ENCODE measurements around the gene RHOBTB3. TPM values are rescaled to one million over a fixed set of nuclear protein-coding genes. Genes with fewer than 3 reads are reported as not detected.
A peak's percentile ranks its signal among the peaks of the same experiment; 100 is the strongest.

Gene RHOBTB3
- total RNA-seq, 6 experiments from 2014 or later = 24.1 to 49.1 (median 38.9) TPM

GRCh38 chr5:95728494-95729114 is 2.5 kb upstream of the RHOBTB3 start:
- Histone ChIP-seq H3K4me1 (peaks cover 0 to 10% (median 5%) of the 10 kb centered on the region in 4 donors), H3K9me3 (no peaks in the 10 kb centered on the region), H3K4me3 (no peak overlapping the region), H3K27me3 (no peaks in the 10 kb centered on the region), H3K36me3 (no peaks in the 10 kb centered on the region), H3K27ac (no peak overlapping the region)
- intact Hi-C loops (cut with DNase I) = no loop called here
- DNase-seq = no peak
- no peak for ATAC-seq
- 73% methylated on average over 2 of the region's 3 CpGs for WGBS (ENCODE audit: insufficient coverage, low coverage, low lambda C conversion rate, missing lambda C conversion rate)
- no peak for TF ChIP-seq POLR2A (IDR thresholded peaks at IDR 0.05)
- TF ChIP-seq, protein P1, sequence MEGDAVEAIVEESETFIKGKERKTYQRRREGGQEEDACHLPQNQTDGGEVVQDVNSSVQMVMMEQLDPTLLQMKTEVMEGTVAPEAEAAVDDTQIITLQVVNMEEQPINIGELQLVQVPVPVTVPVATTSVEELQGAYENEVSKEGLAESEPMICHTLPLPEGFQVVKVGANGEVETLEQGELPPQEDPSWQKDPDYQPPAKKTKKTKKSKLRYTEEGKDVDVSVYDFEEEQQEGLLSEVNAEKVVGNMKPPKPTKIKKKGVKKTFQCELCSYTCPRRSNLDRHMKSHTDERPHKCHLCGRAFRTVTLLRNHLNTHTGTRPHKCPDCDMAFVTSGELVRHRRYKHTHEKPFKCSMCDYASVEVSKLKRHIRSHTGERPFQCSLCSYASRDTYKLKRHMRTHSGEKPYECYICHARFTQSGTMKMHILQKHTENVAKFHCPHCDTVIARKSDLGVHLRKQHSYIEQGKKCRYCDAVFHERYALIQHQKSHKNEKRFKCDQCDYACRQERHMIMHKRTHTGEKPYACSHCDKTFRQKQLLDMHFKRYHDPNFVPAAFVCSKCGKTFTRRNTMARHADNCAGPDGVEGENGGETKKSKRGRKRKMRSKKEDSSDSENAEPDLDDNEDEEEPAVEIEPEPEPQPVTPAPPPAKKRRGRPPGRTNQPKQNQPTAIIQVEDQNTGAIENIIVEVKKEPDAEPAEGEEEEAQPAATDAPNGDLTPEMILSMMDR (IDR thresholded peaks at IDR 0.05) = no peak

- no peak for DNase-seq
- TF ChIP-seq, protein P1 (IDR thresholded peaks at IDR 0.05) = no peak
- no peak for TF ChIP-seq POLR2A (IDR thresholded peaks at IDR 0.05)
- ATAC-seq = no peak
- WGBS (ENCODE audit: insufficient coverage, low coverage, low lambda C conversion rate, missing lambda C conversion rate) = 91% methylated on average over 8 of the region's 8 CpGs
- Histone ChIP-seq H3K27me3 (no peaks in the 10 kb centered on the region), H3K36me3 (no peaks in the 10 kb centered on the region), H3K9me3 (no peaks in the 10 kb centered on the region), H3K4me1 (peaks cover 0 to 17% (median 9%) of the 10 kb centered on the region in 4 donors), H3K4me3 (no peak overlapping the region), H3K27ac (no peak overlapping the region)
- intact Hi-C loops (cut with DNase I) = no loop called here
Observed at GRCh38 chr5:95729115-95730010, 1.8 kb upstream of the RHOBTB3 start.

DNA sequence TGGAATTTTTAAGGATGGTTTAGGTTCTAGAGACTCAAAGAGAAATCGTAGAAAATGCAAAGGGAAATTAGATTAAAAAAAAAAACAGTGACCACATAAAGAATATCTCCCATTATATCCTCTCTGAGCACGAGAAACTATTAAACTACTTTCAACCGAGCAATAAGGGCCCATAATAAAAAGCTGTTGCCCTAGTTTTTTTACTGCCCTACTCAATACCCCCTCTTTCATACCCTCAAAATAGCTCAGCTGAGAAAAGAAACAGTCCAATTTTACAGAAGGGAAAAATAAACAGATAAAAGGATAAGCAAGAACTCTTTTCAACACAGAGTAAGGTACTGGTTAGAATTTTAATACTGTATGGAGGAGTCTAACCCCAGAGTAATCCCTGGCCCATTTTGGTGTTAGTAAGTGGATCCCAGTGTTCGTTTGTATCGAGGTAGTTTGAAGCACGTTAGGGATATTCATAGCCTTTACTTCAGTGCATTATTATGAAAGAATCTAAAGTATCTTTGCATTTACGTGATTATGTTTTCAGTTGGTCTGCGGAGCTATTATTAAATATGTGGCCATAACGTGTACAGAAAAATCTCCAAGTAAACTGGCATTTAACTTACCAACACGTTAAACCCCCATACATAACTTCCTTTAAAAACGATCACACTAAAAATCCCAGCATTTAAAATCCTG is 980 bp upstream of the RHOBTB3 start:
- no peak for TF ChIP-seq POLR2A (IDR thresholded peaks at IDR 0.05)
- TF ChIP-seq, protein P1 (IDR thresholded peaks at IDR 0.05) = no peak
- peak overlapping the region; percentile 91 to 96 (median 93) for H3K27ac ChIP-seq
- H3K36me3 ChIP-seq = no peaks in the 10 kb centered on the region
- H3K9me3 ChIP-seq = no peaks in the 10 kb centered on the region
- ATAC-seq = no peak
- no peaks in the 10 kb centered on the region for H3K27me3 ChIP-seq
- intact Hi-C loops (cut with DNase I) = no loop called here
- no peak for DNase-seq
- H3K4me3 ChIP-seq = peak overlapping the region; percentile 61 to 73 (median 73)
- H3K4me1 ChIP-seq = peaks cover 0 to 23% (median 11%) of the 10 kb centered on the region in 4 donors
- 41% methylated on average over 11 of the region's 11 CpGs for WGBS (ENCODE audit: insufficient coverage, low coverage, low lambda C conversion rate, missing lambda C conversion rate)

DNA sequence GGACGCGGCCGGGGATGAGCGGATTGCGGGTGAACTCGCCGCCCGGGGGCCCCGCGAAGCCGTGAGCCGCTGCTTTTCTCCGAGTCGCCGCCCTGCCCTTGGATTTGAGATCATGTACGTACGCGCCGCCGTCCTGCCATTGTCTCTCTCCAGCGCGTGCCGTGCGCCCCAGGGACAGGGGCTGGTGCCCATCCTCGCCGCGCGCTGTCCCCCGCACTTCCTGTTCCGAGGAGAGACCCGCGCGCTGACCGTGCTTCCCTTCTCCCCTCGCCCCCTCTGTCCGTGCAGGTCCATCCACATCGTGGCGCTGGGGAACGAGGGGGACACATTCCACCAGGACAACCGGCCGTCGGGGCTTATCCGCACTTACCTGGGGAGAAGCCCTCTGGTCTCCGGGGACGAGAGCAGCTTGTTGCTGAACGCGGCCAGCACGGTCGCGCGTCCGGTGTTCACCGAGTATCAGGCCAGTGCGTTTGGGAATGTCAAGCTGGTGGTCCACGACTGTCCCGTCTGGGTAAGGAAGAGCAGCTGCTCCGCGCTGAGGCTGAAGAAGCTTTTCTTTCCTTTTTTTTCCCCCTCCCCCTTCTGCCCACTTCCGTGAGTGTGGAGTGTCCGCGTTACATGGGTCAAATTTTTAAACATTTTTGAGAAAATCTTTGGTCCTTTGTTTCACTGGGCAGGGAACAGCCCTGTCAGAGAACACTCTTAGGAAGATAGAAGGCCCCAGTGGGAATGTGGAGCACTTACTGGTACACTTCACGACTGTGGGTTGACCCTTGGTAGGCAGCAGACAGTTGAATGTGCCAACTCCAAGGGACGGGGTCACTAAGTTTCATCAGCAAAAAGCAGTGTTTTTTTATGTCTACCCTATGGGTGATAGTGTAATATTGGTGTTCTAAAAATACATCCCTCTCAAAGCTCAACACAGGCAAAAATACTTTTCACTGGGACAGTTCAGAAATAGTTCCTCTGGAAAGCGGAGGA is 727 bp downstream of the RHOBTB3 start:
- Histone ChIP-seq H3K27me3 (no peaks in the 10 kb centered on the region), H3K36me3 (no peaks in the 10 kb centered on the region), H3K27ac (peak overlapping the region; percentile 91 to 96 (median 93)), H3K4me1 (peaks cover 0 to 40% (median 18%) of the 10 kb centered on the region in 4 donors), H3K4me3 (peak overlapping the region; percentile 61 to 73 (median 73)), H3K9me3 (no peaks in the 10 kb centered on the region)
- TF ChIP-seq, protein P1 (IDR thresholded peaks at IDR 0.05) = no peak
- no peak for TF ChIP-seq POLR2A (IDR thresholded peaks at IDR 0.05)
- ATAC-seq (peak; percentile 36 to 65 (median 48)), DNase-seq (peak; percentile 60 to 77 (median 68))
- intact Hi-C loops (cut with DNase I) = no loop called here
- 3% methylated on average over 25 of the region's 64 CpGs for WGBS (ENCODE audit: insufficient coverage, low coverage, low lambda C conversion rate, missing lambda C conversion rate)
